Measurements from ENCODE around the gene ZNF143. TPM values are rescaled to one million over a fixed set of nuclear protein-coding genes. Genes with fewer than 3 reads are reported as not detected.
A peak's percentile ranks its signal among the peaks of the same experiment; 100 is the strongest.

Gene ZNF143
- total and polyA plus RNA-seq, 2 of the 13 experiments (the other 11 are each of a cell fraction or from before 2014, with no cell fraction given), result 22.4 to 35.6 TPM

GRCh38 chr11:9567401-9567800 lies 106.6 kb downstream of the ZNF143 start (continued):
- TF ChIP-seq, protein P1, sequence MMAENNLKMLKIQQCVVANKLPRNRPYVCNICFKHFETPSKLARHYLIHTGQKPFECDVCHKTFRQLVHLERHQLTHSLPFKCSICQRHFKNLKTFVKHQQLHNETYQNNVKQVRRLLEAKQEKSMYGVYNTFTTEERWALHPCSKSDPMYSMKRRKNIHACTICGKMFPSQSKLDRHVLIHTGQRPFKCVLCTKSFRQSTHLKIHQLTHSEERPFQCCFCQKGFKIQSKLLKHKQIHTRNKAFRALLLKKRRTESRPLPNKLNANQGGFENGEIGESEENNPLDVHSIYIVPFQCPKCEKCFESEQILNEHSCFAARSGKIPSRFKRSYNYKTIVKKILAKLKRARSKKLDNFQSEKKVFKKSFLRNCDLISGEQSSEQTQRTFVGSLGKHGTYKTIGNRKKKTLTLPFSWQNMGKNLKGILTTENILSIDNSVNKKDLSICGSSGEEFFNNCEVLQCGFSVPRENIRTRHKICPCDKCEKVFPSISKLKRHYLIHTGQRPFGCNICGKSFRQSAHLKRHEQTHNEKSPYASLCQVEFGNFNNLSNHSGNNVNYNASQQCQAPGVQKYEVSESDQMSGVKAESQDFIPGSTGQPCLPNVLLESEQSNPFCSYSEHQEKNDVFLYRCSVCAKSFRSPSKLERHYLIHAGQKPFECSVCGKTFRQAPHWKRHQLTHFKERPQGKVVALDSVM (CRISPR knock-in tag; IDR thresholded peaks at IDR 0.05), result peak; percentile 86
- TF ChIP-seq MBNL3 (CRISPR knock-in tag; conservative IDR thresholded peaks at IDR 0.05), result no peak
- 0 out of 2 replicates have a peak, but pooled peaks have one; percentile 23 for TF ChIP-seq ZMYM3 (CRISPR knock-in tag; IDR thresholded peaks at IDR 0.05)

- H3K9ac ChIP-seq (ENCODE audit: insufficient read depth, low read depth, low read length), result peak overlapping the region; percentile 93
- intact Hi-C loops (cut with micrococcal nuclease; ENCODE audit: unreplicated experiment), result loop anchor here (2.0 kb wide), 1 partner anchor 34 kb away; no protein-coding TSS in a partner anchor
- TF ChIP-seq NCOA5 (CRISPR knock-in tag; IDR thresholded peaks at IDR 0.05), result no peak
- TF ChIP-seq ZNF563 (CRISPR knock-in tag; IDR thresholded peaks at IDR 0.05), result no peak
- TF ChIP-seq MATR3 (CRISPR knock-in tag; IDR thresholded peaks at IDR 0.05), result no peak
- TF ChIP-seq NR2F1 (CRISPR knock-in tag; IDR thresholded peaks at IDR 0.05), result no peak
- TF ChIP-seq TEAD3 (CRISPR knock-in tag; optimal IDR thresholded peaks at IDR 0.05; ENCODE audit: borderline replicate concordance), result peak; percentile 17
- TF ChIP-seq, protein P2, sequence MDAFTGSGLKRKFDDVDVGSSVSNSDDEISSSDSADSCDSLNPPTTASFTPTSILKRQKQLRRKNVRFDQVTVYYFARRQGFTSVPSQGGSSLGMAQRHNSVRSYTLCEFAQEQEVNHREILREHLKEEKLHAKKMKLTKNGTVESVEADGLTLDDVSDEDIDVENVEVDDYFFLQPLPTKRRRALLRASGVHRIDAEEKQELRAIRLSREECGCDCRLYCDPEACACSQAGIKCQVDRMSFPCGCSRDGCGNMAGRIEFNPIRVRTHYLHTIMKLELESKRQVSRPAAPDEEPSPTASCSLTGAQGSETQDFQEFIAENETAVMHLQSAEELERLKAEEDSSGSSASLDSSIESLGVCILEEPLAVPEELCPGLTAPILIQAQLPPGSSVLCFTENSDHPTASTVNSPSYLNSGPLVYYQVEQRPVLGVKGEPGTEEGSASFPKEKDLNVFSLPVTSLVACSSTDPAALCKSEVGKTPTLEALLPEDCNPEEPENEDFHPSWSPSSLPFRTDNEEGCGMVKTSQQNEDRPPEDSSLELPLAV (CRISPR knock-in tag; conservative IDR thresholded peaks at IDR 0.05; ENCODE audit: low read depth), result no peak
- no peak for TF ChIP-seq ZNF335 (CRISPR knock-in tag; IDR thresholded peaks at IDR 0.05)
- TF ChIP-seq SKI (IDR thresholded peaks at IDR 0.05; ENCODE audit: partially characterized antibody), result peak; percentile 12
- no TSS peak for BruUV-seq (replicated peaks)
- peaks cover 87% of the 10 kb centered on the region for H3K4me1 ChIP-seq (ENCODE audit: insufficient read depth, low read length)
- ChIA-PET CTCF (ENCODE audit: low intra/inter-chr PET ratio, low total read pairs) (no interaction called here), POLR2A (interaction anchor here (0.8 to 3.0 kb wide), 12 partner anchors 17 to 109 kb away, joined by 3 to 21 read pairs (median 6); partner anchors contain the start of gene ZNF143)
- H2AFZ ChIP-seq (ENCODE audit: low read length), result no peak overlapping the region
- peak overlapping the region; percentile 46 to 51 (median 47); a peak in 5 of 6 replicates for H3K4me3 ChIP-seq (replicated peaks in 1 of 3; ENCODE audit: insufficient read depth in 1 of 3, low read depth in 2 of 3, low read length in 3 of 3)
- peak overlapping the region; percentile 100 for H3K27ac ChIP-seq (ENCODE audit: extremely low read length, insufficient read depth, low read length)
- H4K20me1 ChIP-seq (ENCODE audit: insufficient read depth, low read length), result no peaks in the 10 kb centered on the region
- no peaks in the 10 kb centered on the region for H3K36me3 ChIP-seq (replicated peaks in 1 of 2; ENCODE audit: control insufficient read depth in 1 of 2, insufficient read depth in 2 of 2, low read length in 2 of 2)
- in situ Hi-C loops (cut with HindIII; ENCODE audit: extremely low pct_ligation_motif_present, low pct_unique_long_range_greater_than_20kb), result no loop called here
- DNase-seq (ENCODE audit: low spot score) (no peak), FAIRE-seq (no peak), ATAC-seq (no peak)
- H3K4me2 ChIP-seq (ENCODE audit: low read depth, low read length), result peak overlapping the region; percentile 85
- WGBS (ENCODE audit: low lambda C conversion rate), result 39% methylated on average over 8 of the region's 8 CpGs
- H3K9me3 ChIP-seq (ENCODE audit: low read length), result no peaks in the 10 kb centered on the region
- no peaks in the 10 kb centered on the region for H3K79me2 ChIP-seq (ENCODE audit: insufficient read depth, low read length)
- no peaks in the 10 kb centered on the region for H3K27me3 ChIP-seq (ENCODE audit: control insufficient read depth in 1 of 2, insufficient read depth in 2 of 2, low read length in 2 of 2)
Observed at GRCh38 chr11:9568161-9568853, 107.5 kb downstream of the ZNF143 start.
